ENCODE data around the gene NIP7.

- TF ChIP-seq CTCF (IDR thresholded peaks at IDR 0.05), result no peak
- TF ChIP-seq POLR2A (IDR thresholded peaks at IDR 0.05), result no peak
Observed at GRCh38 chr16:69384974-69385373, 45.4 kb downstream of the NIP7 start.
